ENCODE results near the gene TMEM106A.
"Not testable (repeated sequence)": the region's sequence is repeated elsewhere in the genome, so short reads cannot be mapped to it uniquely, and the experiment has no call there.

GRCh38 chr17:43232021-43232699 lies 20.5 kb downstream of the TMEM106A start:
- not testable (repeated sequence) for TF ChIP-seq POLR2A (IDR thresholded peaks at IDR 0.05); CTCF (IDR thresholded peaks at IDR 0.05 in 8 of 11, conservative IDR thresholded peaks at IDR 0.05 in 3 of 11); POLR2AphosphoS5 (IDR thresholded peaks at IDR 0.05)

Measured in spleen (tissue), 7 donors.